CD4-positive, alpha-beta memory T cell (primary cell): Measurements from ENCODE around the gene SPATA24. TPM values are rescaled to one million over a fixed set of nuclear protein-coding genes. Genes with fewer than 3 reads are reported as not detected.
A peak's percentile ranks its signal among the peaks of the same experiment; 100 is the strongest.

Experiments
- CTCF ChIA-PET: fragments of 350-600 bp; sonication (Branson Sonifier 250); formaldehyde crosslinking; loops from one replicate; lab custom pipeline; 2021; ENCODE audit warnings: inconsistent platforms; ENCODE audit not compliant: partially characterized antibody; lab: Charles Lee
- POLR2A ChIA-PET: fragments of 350-600 bp; sonication (Branson Sonifier 250); formaldehyde crosslinking; loops from one replicate; lab custom pipeline; 2021; ENCODE audit not compliant: partially characterized antibody; lab: Charles Lee
- DNase-seq, 5 donors: peaks; one replicate each; pipeline versions ENCODE4 v3.0.0 to v3.0.0-alpha.2; 2020 to 2022; ENCODE audit warnings: mixed read lengths in 1 of 5
- H3K27ac ChIP-seq: one replicate; pipeline ENCODE4 v1.7.0; 2013; ENCODE audit warnings: low read depth, low read length
- H3K27me3 ChIP-seq: 2 replicates; pipeline ENCODE4 v1.7.0; 2013; ENCODE audit warnings: mild to moderate bottlenecking, low read length, moderate library complexity; ENCODE audit not compliant: insufficient read depth
- H3K36me3 ChIP-seq: 2 replicates; pipeline ENCODE4 v1.7.0; 2013; ENCODE audit warnings: mild to moderate bottlenecking, low read length, moderate library complexity; ENCODE audit not compliant: insufficient read depth
- H3K4me1 ChIP-seq: 2 replicates; pipeline ENCODE4 v1.7.0; 2013; ENCODE audit warnings: mild to moderate bottlenecking, low read length, moderate library complexity; ENCODE audit not compliant: insufficient read depth
- H3K4me3 ChIP-seq, 2 donors: one replicate each; pipeline ENCODE4 v1.7.0; 2013; ENCODE audit warnings: low read length in 2 of 2, mild to moderate bottlenecking in 1 of 2
- H3K9me3 ChIP-seq, 2 donors: one replicate each; pipeline ENCODE4 v1.7.0; 2013; ENCODE audit warnings: low read length in 2 of 2, control low read depth in 1 of 2; ENCODE audit not compliant: control insufficient read depth in 1 of 2
- H3K27ac Mint-ChIP-seq, 7 donors: one replicate each; pipeline ENCODE4 v1.8.0; 2020 to 2021; ENCODE audit warnings: mixed read lengths in 7 of 7, mild to moderate bottlenecking in 6 of 7, inconsistent platforms in 3 of 7, moderate library complexity in 3 of 7
- H3K27me3 Mint-ChIP-seq, 2 donors: one replicate each; pipeline ENCODE4 v1.8.0; 2020 to 2021; ENCODE audit warnings: mixed read lengths in 2 of 2
- H3K36me3 Mint-ChIP-seq, 2 donors: one replicate each; pipeline ENCODE4 v1.8.0; 2020 to 2021; ENCODE audit warnings: mixed read lengths in 2 of 2, inconsistent platforms in 1 of 2, mild to moderate bottlenecking in 1 of 2
- H3K4me1 Mint-ChIP-seq, 4 donors: one replicate each; pipeline ENCODE4 v1.8.0; 2020 to 2021; ENCODE audit warnings: mixed read lengths in 4 of 4, mild to moderate bottlenecking in 1 of 4
- H3K4me3 Mint-ChIP-seq, 8 donors: one replicate each; pipeline ENCODE4 v1.8.0; 2020 to 2021; ENCODE audit warnings: mixed read lengths in 8 of 8, mild to moderate bottlenecking in 7 of 8, moderate library complexity in 6 of 8, inconsistent platforms in 3 of 8
- H3K9me3 Mint-ChIP-seq, 8 donors: one replicate each; pipeline ENCODE4 v1.8.0; 2020 to 2021; ENCODE audit warnings: mixed read lengths in 8 of 8, mild to moderate bottlenecking in 5 of 8, inconsistent platforms in 3 of 8, moderate library complexity in 1 of 8
- intact Hi-C: fragments of 100-400 bp; cut with micrococcal nuclease; formaldehyde crosslinking; loops from one replicate; pipeline ENCODE4 v1.15.1; 2023
- polyA plus RNA-seq, 2 donors: library from polyadenylated mRNA; unstranded; fragments of 300-500 nt; fragmentation: Illumina TruSeq; gene quantifications; one replicate each; pipeline ENCODE4 v1.2.3, GENCODE V29; 2021
- total RNA-seq, 2 experiments: library from RNA; stranded (reverse); gene quantifications; one replicate each; pipeline ENCODE4 v1.2.3, GENCODE V29; 2021

Gene SPATA24
- total and polyA plus RNA-seq, 4 experiments from 2014 or later = 4.2 to 7.5 (median 5.6) TPM

- H3K27me3 Mint-ChIP-seq = no peaks in the 10 kb centered on the region
- CTCF ChIA-PET = no interaction called here
- POLR2A ChIA-PET = interaction anchor here (0.8 kb wide), 1 partner anchor 98 kb away, joined by 4 read pairs; no protein-coding TSS in a partner anchor
Measured at GRCh38 chr5:139371482-139372435, 32.1 kb downstream of the SPATA24 start.

DNA sequence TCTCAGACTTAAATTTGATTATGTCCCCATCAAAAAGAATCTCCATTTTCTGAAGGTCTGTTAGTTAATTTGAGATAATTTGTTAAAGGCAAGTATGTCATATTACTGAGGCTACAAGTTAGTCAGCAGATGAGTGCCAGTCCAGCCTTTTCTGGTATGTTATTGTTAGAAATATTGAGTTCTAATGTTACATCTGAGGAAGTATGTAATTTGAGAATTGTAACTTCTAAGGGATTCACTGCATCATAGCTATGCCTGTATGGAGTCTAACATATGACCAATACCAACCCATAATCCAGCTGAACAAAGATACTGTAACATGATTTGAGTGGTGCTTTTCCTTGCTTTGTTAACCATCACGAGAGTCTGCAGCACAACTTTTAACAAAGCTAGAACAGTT is 34.7 kb downstream of the SPATA24 start:
- Histone ChIP-seq H3K4me1 (no peaks in the 10 kb centered on the region), H3K27me3 (no peaks in the 10 kb centered on the region), H3K36me3 (peaks cover 35% of the 10 kb centered on the region), H3K27ac (no peak overlapping the region), H3K9me3 (no peaks in the 10 kb centered on the region), H3K4me3 (no peak overlapping the region)
- H3K9me3 Mint-ChIP-seq = no peaks in the 10 kb centered on the region
- POLR2A ChIA-PET = interaction anchor here (0.8 kb wide), 1 partner anchor 27 kb away, joined by 3 read pairs; no protein-coding TSS in a partner anchor
- H3K4me3 Mint-ChIP-seq = no peak overlapping the region
- no peak for DNase-seq
- H3K27ac Mint-ChIP-seq = no peak overlapping the region
- peaks cover 35 to 60% of the 10 kb centered on the region in 2 donors for H3K36me3 Mint-ChIP-seq
- no peaks in the 10 kb centered on the region for H3K27me3 Mint-ChIP-seq
- intact Hi-C loops = no loop called here
- H3K4me1 Mint-ChIP-seq = peaks cover 0 to 6% (median under 1%) of the 10 kb centered on the region in 4 donors
- CTCF ChIA-PET = interaction anchor here (1.3 to 1.9 kb wide), 3 partner anchors 12 to 544 kb away, joined by 3 to 5 read pairs (median 4); no protein-coding TSS in a partner anchor

More at GRCh38 chr5:139371482-139372435, 32.1 kb downstream of the SPATA24 start:
- H3K4me1 Mint-ChIP-seq = peaks cover 0 to 6% (median under 1%) of the 10 kb centered on the region in 4 donors
- peaks cover 24 to 42% of the 10 kb centered on the region in 2 donors for H3K36me3 Mint-ChIP-seq
- H3K4me3 Mint-ChIP-seq = no peak overlapping the region
- no peak for DNase-seq
- intact Hi-C loops = no loop called here
- Histone ChIP-seq H3K4me3 (no peak overlapping the region), H3K27ac (no peak overlapping the region), H3K9me3 (no peaks in the 10 kb centered on the region), H3K4me1 (no peaks in the 10 kb centered on the region), H3K36me3 (peaks cover 20% of the 10 kb centered on the region), H3K27me3 (no peaks in the 10 kb centered on the region)
- H3K9me3 Mint-ChIP-seq = no peaks in the 10 kb centered on the region
- no peak overlapping the region for H3K27ac Mint-ChIP-seq

DNA sequence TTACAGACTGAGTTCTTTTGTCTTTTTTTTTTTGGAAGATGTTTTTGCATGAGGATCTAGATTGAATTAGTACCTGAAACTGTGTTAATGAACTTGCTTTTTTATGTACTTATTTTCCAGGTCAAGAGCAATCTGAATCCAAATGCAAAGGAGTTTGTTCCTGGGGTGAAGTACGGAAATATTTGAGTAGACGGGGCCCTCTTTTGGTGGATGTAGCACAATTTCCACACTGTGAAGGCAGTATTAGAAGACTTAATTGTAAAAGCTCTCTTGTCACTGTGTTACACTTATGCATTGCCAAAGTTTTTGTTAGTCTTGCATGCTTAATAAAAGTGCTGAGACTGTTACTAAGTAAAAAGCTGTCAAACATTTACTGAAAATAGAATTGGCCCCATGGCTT is 35.3 kb downstream of the SPATA24 start:
- Mint-ChIP-seq H3K27me3 (no peaks in the 10 kb centered on the region), H3K36me3 (peaks cover 36 to 65% of the 10 kb centered on the region in 2 donors), H3K4me3 (no peak overlapping the region), H3K27ac (peak overlapping the region in 1 of 7 donors; percentile 22), H3K9me3 (no peaks in the 10 kb centered on the region), H3K4me1 (peaks cover 0 to 3% (median under 1%) of the 10 kb centered on the region in 4 donors)
- Histone ChIP-seq H3K27me3 (no peaks in the 10 kb centered on the region), H3K36me3 (peaks cover 41% of the 10 kb centered on the region), H3K4me1 (no peaks in the 10 kb centered on the region), H3K27ac (no peak overlapping the region), H3K9me3 (no peaks in the 10 kb centered on the region), H3K4me3 (no peak overlapping the region)
- DNase-seq = no peak
- POLR2A ChIA-PET = interaction anchor here (0.6 to 0.8 kb wide), 3 partner anchors 26 to 37 kb away, joined by 3 read pairs; no protein-coding TSS in a partner anchor
- intact Hi-C loops = no loop called here
- CTCF ChIA-PET = interaction anchor here (0.6 to 2.4 kb wide), 5 partner anchors 11 to 544 kb away, joined by 3 to 6 read pairs (median 4); no protein-coding TSS in a partner anchor

- Mint-ChIP-seq H3K27ac (no peak overlapping the region), H3K36me3 (peaks cover 32 to 48% of the 10 kb centered on the region in 2 donors), H3K9me3 (no peaks in the 10 kb centered on the region), H3K4me3 (no peak overlapping the region), H3K4me1 (peaks cover 1 to 15% (median 6%) of the 10 kb centered on the region in 4 donors), H3K27me3 (no peaks in the 10 kb centered on the region)
- no peaks in the 10 kb centered on the region for H3K9me3 ChIP-seq
- DNase-seq = no peak
- no peak overlapping the region for H3K27ac ChIP-seq
- ChIA-PET CTCF (no interaction called here), POLR2A (no interaction called here)
- no peaks in the 10 kb centered on the region for H3K4me1 ChIP-seq
- peaks cover 30% of the 10 kb centered on the region for H3K36me3 ChIP-seq
- no peak overlapping the region for H3K4me3 ChIP-seq
- H3K27me3 ChIP-seq = no peaks in the 10 kb centered on the region
- intact Hi-C loops = no loop called here
Measured at GRCh38 chr5:139364466-139364865, 39.4 kb downstream of the SPATA24 start.

DNA sequence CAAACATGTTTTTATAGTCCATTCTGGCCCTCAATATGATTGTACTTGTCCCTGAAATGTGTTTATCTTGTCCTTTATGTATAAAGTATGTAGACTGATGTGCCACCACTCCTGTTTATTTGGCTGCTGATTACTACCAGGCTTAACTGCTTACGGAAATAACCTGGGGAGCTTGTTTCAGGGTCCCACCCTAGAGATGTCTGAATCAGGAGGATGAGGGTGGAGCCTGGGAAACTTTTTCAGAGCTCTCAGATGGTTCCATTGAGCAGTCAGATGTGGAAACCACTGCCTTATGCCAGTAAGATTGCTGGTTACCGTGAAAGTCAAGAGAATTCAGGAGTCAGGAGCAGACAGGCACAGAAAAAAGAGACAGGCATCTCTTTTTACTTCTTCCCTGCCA is 40.0 kb downstream of the SPATA24 start:
- H3K4me3 ChIP-seq = no peak overlapping the region
- H3K9me3 Mint-ChIP-seq = no peaks in the 10 kb centered on the region
- no peak overlapping the region for H3K27ac Mint-ChIP-seq
- CTCF ChIA-PET = no interaction called here
- no peaks in the 10 kb centered on the region for H3K9me3 ChIP-seq
- POLR2A ChIA-PET = interaction anchor here (0.8 to 1.1 kb wide), 2 partner anchors 10 to 166 kb away, joined by 3 to 6 read pairs; partner anchors contain the start of gene SIL1
- no peaks in the 10 kb centered on the region for H3K27me3 Mint-ChIP-seq
- intact Hi-C loops = no loop called here
- H3K27me3 ChIP-seq = no peaks in the 10 kb centered on the region
- peaks cover 1 to 17% (median 6%) of the 10 kb centered on the region in 4 donors for H3K4me1 Mint-ChIP-seq
- DNase-seq = no peak
- peaks cover 32 to 45% of the 10 kb centered on the region in 2 donors for H3K36me3 Mint-ChIP-seq
- H3K36me3 ChIP-seq = peaks cover 27% of the 10 kb centered on the region
- no peak overlapping the region for H3K4me3 Mint-ChIP-seq
- no peaks in the 10 kb centered on the region for H3K4me1 ChIP-seq
- H3K27ac ChIP-seq = no peak overlapping the region

DNA sequence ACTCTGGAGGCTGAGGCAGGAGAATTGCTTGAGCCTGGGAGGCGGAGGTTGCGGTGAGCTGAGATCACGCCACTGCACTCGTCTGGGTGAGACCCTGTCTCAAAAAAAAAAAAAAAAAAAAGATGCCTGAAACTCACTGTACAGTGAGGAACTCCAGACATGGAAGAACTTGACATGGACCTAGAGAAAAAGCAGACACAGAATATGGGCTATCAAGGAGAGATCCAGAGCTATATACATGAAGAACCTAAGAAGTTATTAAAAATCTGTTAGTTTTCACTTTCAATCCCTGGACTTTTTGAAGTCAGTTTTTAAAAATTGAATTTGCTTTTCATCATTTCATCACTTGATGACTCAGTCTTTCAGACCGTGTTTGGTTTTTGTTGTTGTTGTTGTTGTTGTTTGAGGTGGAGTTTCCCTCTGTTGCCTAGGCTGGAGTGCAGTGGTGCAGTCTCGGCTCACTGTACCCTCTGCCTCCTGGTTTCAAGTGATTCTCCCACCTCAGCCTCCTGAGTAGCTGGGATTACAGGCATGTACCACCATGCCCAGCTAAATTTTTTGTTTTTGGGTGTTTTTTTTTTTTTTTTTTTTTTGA is 42.0 kb downstream of the SPATA24 start:
- H3K4me3 Mint-ChIP-seq = no peak overlapping the region
- intact Hi-C loops = no loop called here
- Histone ChIP-seq H3K27ac (no peak overlapping the region), H3K9me3 (no peaks in the 10 kb centered on the region), H3K36me3 (peaks cover 23% of the 10 kb centered on the region), H3K27me3 (no peaks in the 10 kb centered on the region), H3K4me1 (no peaks in the 10 kb centered on the region), H3K4me3 (no peak overlapping the region)
- no peaks in the 10 kb centered on the region for H3K27me3 Mint-ChIP-seq
- H3K36me3 Mint-ChIP-seq = peaks cover 37 to 40% of the 10 kb centered on the region in 2 donors
- no peak for DNase-seq
- H3K9me3 Mint-ChIP-seq = no peaks in the 10 kb centered on the region
- peak overlapping the region in 1 of 7 donors; percentile 73 for H3K27ac Mint-ChIP-seq
- CTCF ChIA-PET = interaction anchor here (1.1 kb wide), 1 partner anchor 111 kb away, joined by 3 read pairs; no protein-coding TSS in a partner anchor
- POLR2A ChIA-PET = no interaction called here
- H3K4me1 Mint-ChIP-seq = peaks cover 9 to 34% (median 19%) of the 10 kb centered on the region in 4 donors
